ENCODE data around the gene THADA.

- TF ChIP-seq CTCF (optimal IDR thresholded peaks at IDR 0.05 in 1 of 3, IDR thresholded peaks at IDR 0.05 in 1 of 3, conservative IDR thresholded peaks at IDR 0.05 in 1 of 3; ENCODE audit: extremely low read depth in 1 of 3, insufficient read depth in 2 of 3, low read length in 3 of 3) (no peak), EZH2 (IDR thresholded peaks at IDR 0.05; ENCODE audit: low read length) (no peak)
Observed at GRCh38 chr2:43201016-43201415, 394.8 kb downstream of the THADA start.

Measured in keratinocyte (primary cell).